Upper lobe of left lung (tissue), 4 donors: ENCODE results near the gene SH3BP4.
"Not testable (repeated sequence)": the region's sequence is repeated elsewhere in the genome, so short reads cannot be mapped to it uniquely, and the experiment has no call there.

Source experiments
- CTCF ChIP-seq, 6 experiments: fragments of 450-650 bp in 4 of 6; fragments of 200-600 bp in 2 of 6; sonication (generic) in 2 of 6; IDR thresholded peaks; one replicate each; pipeline ENCODE4 v1.5.1; 2016 to 2019; ENCODE audit warnings: antibody characterized with exemption in 6 of 6
- POLR2A ChIP-seq, 4 donors: fragments of 450-650 bp; IDR thresholded peaks; one replicate each; pipeline ENCODE4 v1.5.1; 2016 to 2017; ENCODE audit warnings: antibody characterized with exemption in 4 of 4, mild to moderate bottlenecking in 2 of 4
- POLR2AphosphoS5 ChIP-seq, 2 donors: sonication (generic); formaldehyde crosslinking; IDR thresholded peaks; one replicate each; pipeline ENCODE4 v1.5.1; 2017; ENCODE audit warnings: antibody characterized with exemption in 2 of 2

- TF ChIP-seq CTCF, POLR2A, POLR2AphosphoS5 (IDR thresholded peaks at IDR 0.05): not testable (repeated sequence)
Measured at GRCh38 chr2:235020141-235020540, 68.3 kb downstream of the SH3BP4 start.
